Fibroblast of pulmonary artery (primary cell): Measurements from ENCODE around the gene CFD.
A peak's percentile ranks its signal among the peaks of the same experiment; 100 is the strongest.

Experiments used
- DNase-seq: peaks from one replicate; pipeline ENCODE4 v3.0.0-alpha.2; 2010; ENCODE audit warnings: low read depth
- H3K4me3 ChIP-seq: replicated peaks from 2 replicates; pipeline ENCODE4 v1.5.1; 2011; ENCODE audit warnings: low read depth, mild to moderate bottlenecking, control low read depth, low read length, moderate library complexity
- TF ChIP-seq, protein P1 (sequence below): IDR thresholded peaks from 2 replicates; pipeline ENCODE4 v1.5.1; 2011; ENCODE audit warnings: mild to moderate bottlenecking, control low read depth, low read length, inconsistent platforms; ENCODE audit errors: missing control alignments

The CFD gene

DNA sequence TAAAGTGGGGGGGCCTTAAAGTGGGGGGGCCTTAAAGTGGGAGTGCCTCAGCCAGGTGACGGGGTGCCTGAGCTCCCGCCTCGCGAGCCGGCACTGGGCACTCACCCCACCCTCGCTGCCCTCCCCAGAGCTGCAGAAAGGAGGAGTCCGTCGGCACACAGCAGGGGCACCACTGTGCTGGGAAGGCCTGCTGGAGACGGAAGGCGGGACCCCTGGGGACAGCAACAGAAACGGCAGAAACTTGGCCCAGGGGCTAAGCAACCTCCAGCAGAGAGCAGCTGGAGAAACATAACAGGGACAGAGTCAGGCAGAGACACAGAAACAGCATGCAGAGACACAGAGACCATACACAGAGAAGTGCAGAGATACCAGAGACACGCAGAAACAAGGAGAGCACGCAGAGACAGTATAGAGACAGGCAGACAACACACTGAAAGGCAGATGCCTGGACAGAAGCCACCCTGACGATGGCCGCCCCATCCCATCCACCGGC is 7.9 kb downstream of the CFD start:
- H3K4me3 ChIP-seq = no peak overlapping the region
- TF ChIP-seq, protein P1, sequence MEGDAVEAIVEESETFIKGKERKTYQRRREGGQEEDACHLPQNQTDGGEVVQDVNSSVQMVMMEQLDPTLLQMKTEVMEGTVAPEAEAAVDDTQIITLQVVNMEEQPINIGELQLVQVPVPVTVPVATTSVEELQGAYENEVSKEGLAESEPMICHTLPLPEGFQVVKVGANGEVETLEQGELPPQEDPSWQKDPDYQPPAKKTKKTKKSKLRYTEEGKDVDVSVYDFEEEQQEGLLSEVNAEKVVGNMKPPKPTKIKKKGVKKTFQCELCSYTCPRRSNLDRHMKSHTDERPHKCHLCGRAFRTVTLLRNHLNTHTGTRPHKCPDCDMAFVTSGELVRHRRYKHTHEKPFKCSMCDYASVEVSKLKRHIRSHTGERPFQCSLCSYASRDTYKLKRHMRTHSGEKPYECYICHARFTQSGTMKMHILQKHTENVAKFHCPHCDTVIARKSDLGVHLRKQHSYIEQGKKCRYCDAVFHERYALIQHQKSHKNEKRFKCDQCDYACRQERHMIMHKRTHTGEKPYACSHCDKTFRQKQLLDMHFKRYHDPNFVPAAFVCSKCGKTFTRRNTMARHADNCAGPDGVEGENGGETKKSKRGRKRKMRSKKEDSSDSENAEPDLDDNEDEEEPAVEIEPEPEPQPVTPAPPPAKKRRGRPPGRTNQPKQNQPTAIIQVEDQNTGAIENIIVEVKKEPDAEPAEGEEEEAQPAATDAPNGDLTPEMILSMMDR = no peak
- no peak for DNase-seq

DNA sequence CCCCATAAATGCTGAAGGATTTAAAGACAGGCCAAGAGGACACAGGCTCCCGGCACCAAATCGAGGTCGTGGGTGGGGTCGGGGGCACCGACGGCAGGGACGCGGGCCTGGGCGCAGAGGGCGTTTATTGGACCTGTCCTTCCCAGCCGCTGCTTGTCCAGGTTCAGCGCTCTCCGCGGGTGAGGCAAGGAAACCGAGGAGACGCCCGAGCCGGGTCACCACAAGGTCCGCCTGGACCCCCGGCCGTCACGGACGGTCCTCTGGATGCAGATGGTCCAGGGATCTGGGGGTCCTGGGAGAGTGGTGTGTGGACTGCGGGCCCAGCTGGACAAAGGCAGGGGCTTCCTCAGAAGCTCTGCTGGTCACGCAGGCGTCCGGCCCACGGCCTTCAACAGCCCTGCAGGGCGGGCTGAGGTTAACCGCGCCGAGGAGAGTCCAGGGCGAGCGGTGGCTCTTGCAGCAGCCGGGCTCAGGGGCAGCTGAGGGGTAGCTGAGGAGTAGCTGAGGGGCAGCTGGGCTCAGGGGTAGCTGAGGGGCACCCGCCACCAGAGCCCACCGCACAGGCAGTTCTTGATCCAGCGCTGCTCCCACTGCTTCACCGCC is 8.5 kb downstream of the CFD start:
- TF ChIP-seq, protein P1 = no peak
- no peak for DNase-seq
- H3K4me3 ChIP-seq = no peak overlapping the region

DNA sequence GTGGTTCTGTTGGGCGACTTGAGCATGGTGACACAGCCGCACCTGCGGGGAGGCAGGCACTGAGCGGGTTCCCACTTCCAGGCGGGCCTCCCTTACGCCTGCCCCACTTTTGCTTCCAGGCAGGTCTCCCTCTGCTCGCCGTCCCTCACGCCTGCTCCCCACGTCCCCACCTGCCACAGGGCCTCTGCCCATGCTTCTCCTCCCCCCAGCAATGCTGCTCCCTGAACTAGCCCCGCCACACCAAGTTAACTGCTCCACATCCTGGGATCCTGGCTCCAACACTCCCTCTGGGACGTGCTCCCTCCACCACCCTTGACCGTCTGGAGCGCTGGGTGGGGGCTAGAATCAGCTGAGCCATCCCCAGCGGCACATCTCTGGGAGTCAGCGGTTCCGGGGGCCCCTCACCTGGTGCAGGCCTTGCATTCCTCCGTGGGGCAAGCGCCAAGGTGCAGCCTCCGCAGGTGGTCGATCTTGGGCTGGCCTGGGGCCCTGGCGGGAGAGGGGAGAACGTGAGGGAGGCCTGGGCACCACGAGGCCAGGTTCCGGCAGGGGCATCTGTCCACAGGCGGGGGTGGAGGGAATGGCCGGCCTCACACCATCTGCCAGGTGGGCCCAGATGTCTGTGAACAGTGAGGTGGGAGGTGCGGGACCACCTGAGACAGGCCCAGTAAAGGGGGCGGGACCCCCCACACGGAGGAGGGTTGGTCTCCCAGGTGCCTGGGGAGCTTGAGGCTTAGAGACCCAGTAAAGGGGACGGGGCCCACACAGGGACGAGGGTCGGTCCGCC is 9.2 kb downstream of the CFD start:
- no peak for DNase-seq
- TF ChIP-seq, protein P1 = no peak
- no peak overlapping the region for H3K4me3 ChIP-seq

DNA sequence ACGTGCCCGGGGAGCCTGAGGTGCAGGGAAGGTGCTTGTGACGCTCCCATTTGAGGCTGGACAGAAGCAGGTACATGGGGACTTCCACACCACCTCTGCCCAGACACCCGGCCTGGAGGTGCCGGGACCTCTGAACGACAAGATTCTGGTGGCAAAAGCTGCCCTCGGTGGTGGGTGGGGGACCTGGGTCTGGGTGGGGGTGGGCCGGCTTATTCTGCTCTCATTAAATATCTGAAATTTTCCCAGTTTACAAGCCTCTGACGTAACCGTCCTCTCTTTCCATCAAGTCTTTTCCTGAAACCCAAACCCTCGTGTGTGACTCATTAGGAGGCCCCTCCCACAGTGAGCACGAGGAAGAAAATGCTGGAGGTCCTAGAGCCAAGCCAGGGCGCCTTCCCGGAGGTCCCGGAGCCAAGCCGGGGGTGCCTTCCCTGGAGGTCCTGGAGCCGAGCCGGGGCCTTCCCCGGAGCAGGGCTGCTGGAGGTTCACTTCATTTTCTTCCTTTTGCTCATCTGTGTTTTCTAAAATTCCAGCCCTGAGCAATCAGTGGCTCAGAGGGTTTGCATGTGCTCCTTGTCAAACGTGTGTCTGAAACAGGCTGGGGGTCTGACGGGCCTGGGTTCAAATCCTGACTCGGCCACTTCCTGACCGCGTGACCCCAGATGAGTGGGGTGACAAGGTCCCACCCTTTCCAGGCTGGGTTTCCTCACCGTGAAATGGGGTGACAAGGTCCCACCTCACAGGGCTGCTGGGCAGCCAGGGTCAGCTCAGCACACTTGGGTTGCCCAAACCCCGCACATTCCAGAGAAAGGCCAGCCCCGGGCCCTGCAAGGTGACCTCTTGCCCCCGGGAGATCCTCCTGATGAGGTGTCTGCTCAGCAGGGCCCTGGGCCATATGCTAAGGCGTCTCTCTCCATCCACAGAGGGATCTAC is 10.0 kb downstream of the CFD start:
- DNase-seq = peak; percentile 89
- H3K4me3 ChIP-seq = no peak overlapping the region
- TF ChIP-seq, protein P1 = no peak

DNA sequence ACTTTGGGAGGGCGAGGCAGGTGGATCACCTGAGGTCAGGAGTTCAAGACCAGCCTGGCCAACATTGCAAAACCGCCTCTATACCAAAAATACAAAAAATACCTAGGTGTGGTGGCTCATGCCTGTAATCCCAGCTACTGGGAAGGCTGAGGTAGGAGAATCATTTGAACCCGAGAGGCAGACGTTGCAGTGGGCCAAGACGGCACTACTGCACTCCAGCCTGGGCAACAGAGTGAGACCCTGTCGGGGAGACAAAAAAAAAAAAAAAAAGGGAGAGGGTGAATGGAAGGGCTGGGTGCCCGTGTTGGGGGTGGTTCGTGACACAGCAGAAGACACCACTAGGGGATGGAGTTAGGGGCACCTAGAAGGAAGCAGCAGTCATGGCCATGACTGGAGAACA is 10.8 kb downstream of the CFD start:
- DNase-seq = no peak
- TF ChIP-seq, protein P1 = no peak
- H3K4me3 ChIP-seq = no peak overlapping the region

DNA sequence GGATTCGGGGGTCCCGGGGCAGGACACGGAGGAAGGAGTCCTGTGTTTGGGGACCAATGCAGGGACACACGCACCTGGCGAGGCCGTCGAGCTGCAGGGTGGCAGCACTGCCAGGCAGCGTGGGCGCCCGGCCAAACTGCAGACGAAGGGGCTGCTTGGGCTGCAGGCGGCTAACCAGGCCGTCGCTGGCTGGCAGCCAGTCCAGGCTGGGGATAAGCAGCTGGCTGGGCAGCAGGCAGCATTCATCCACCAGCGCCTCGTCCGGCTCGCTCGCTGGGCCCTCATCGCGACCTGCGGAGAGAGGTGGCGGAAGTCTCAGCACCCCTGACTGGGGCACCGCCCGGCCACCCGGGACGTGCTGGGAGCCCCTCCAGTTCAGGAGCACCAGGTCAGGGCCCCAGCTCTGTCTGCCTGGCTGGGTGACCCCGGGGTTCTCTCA is 11.5 kb downstream of the CFD start:
- H3K4me3 ChIP-seq = no peak overlapping the region
- TF ChIP-seq, protein P1 = no peak
- DNase-seq = no peak
